Prostate gland (tissue), 2 donors: Measurements from ENCODE around the gene GRIN3B. TPM values are rescaled to one million over a fixed set of nuclear protein-coding genes. Genes with fewer than 3 reads are reported as not detected.

Experiments
- DNase-seq: peaks from one replicate; pipeline ENCODE4 v3.0.0-alpha.2; 2019; ENCODE audit warnings: low spot score
- H3K27ac ChIP-seq, 2 donors: fragments of 200-600 bp; sonication (generic); 2 replicates each; pipeline ENCODE4 v1.5.1; 2017 to 2019
- H3K27me3 ChIP-seq: fragments of 200-600 bp; sonication (generic); replicated peaks from 2 replicates; pipeline ENCODE4 v1.5.1; 2019; ENCODE audit not compliant: insufficient read depth
- H3K36me3 ChIP-seq, 2 donors: fragments of 200-600 bp; sonication (generic); 1 replicate in 1 of 2; 2 replicates in 1 of 2; pipeline versions ENCODE4 v1.5.1 to v1.8.1; 2017 to 2019
- H3K4me1 ChIP-seq: fragments of 200-600 bp; sonication (generic); replicated peaks from 2 replicates; pipeline ENCODE4 v1.5.1; 2019
- H3K4me3 ChIP-seq, 2 donors: fragments of 200-600 bp; sonication (generic); 2 replicates each; pipeline ENCODE4 v1.5.1; 2017 to 2019
- H3K9me3 ChIP-seq: fragments of 200-600 bp; sonication (generic); 2 replicates; pipeline ENCODE4 v1.5.1; 2017
- POLR2A ChIP-seq: fragments of 450-650 bp; IDR thresholded peaks from one replicate; pipeline ENCODE4 v1.6.1; 2016; ENCODE audit warnings: antibody characterized with exemption, mild to moderate bottlenecking
- POLR2AphosphoS5 ChIP-seq: sonication (generic); formaldehyde crosslinking; IDR thresholded peaks from one replicate; pipeline ENCODE4 v1.6.1; 2017; ENCODE audit warnings: antibody characterized with exemption
- WGBS: methylation state at CpG from one replicate; pipeline ENCODE4 v1.1.5; 2018; 5-methylcytosine and 5-hydroxymethylcytosine counted together
- intact Hi-C: fragments of 100-400 bp; cut with DNase I; formaldehyde crosslinking; loops from one replicate; pipeline ENCODE4 v1.14.2; 2022
- total RNA-seq, 2 donors: library from RNA; depleted of rRNA; stranded (reverse); fragments of >200 nt; gene quantifications; one replicate each; pipeline ENCODE4 v1.1.0, GENCODE V29; 2016
- TF ChIP-seq, protein P1 (sequence below), 4 experiments: fragments of 200-600 bp in 2 of 4; fragments of 450-650 bp in 2 of 4; sonication (generic) in 2 of 4; IDR thresholded peaks; 1 replicate in 3 of 4; 2 replicates in 1 of 4; pipeline ENCODE4 v1.5.1; 2016 to 2019; ENCODE audit warnings: antibody characterized with exemption in 4 of 4, mild to moderate bottlenecking in 2 of 4, moderate library complexity in 2 of 4

GRIN3B gene
- total RNA-seq, 2 donors from 2014 or later: 0.34 TPM; not detected in 1

GRCh38 chr19:1016647-1017114 is 16.5 kb downstream of the GRIN3B start:
- Histone ChIP-seq H3K4me1 (peaks cover 40% of the 10 kb centered on the region), H3K36me3 (peaks cover 4 to 6% of the 10 kb centered on the region in 2 donors)
- intact Hi-C loops: no loop called here

GRCh38 chr19:1017115-1017905 is 17.1 kb downstream of the GRIN3B start:
- peak overlapping the region in 1 of 2 donors; percentile 21 for H3K27ac ChIP-seq
- peaks cover 40% of the 10 kb centered on the region for H3K4me1 ChIP-seq
- TF ChIP-seq POLR2A (no peak), POLR2AphosphoS5 (no peak)
- TF ChIP-seq, protein P1, sequence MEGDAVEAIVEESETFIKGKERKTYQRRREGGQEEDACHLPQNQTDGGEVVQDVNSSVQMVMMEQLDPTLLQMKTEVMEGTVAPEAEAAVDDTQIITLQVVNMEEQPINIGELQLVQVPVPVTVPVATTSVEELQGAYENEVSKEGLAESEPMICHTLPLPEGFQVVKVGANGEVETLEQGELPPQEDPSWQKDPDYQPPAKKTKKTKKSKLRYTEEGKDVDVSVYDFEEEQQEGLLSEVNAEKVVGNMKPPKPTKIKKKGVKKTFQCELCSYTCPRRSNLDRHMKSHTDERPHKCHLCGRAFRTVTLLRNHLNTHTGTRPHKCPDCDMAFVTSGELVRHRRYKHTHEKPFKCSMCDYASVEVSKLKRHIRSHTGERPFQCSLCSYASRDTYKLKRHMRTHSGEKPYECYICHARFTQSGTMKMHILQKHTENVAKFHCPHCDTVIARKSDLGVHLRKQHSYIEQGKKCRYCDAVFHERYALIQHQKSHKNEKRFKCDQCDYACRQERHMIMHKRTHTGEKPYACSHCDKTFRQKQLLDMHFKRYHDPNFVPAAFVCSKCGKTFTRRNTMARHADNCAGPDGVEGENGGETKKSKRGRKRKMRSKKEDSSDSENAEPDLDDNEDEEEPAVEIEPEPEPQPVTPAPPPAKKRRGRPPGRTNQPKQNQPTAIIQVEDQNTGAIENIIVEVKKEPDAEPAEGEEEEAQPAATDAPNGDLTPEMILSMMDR (IDR thresholded peaks at IDR 0.05): no peak
- 54% methylated on average over 24 of the region's 24 CpGs for WGBS
- H3K4me3 ChIP-seq: no peak overlapping the region
- intact Hi-C loops: no loop called here
- DNase-seq: no peak
- no peaks in the 10 kb centered on the region for H3K27me3 ChIP-seq
- H3K9me3 ChIP-seq: no peaks in the 10 kb centered on the region
- H3K36me3 ChIP-seq: peaks cover 0 to 6% of the 10 kb centered on the region in 2 donors

More at GRCh38 chr19:1016647-1017114, 16.5 kb downstream of the GRIN3B start:
- Histone ChIP-seq H3K9me3 (no peaks in the 10 kb centered on the region), H3K27ac (no peak overlapping the region), H3K27me3 (no peaks in the 10 kb centered on the region), H3K4me3 (no peak overlapping the region)
- whole genome bisulfite sequencing: 44% methylated on average over 12 of the region's 12 CpGs
- no peak for DNase-seq
- TF ChIP-seq POLR2A: no peak
- no peak for TF ChIP-seq POLR2AphosphoS5
- TF ChIP-seq, protein P1 (IDR thresholded peaks at IDR 0.05): no peak

DNA sequence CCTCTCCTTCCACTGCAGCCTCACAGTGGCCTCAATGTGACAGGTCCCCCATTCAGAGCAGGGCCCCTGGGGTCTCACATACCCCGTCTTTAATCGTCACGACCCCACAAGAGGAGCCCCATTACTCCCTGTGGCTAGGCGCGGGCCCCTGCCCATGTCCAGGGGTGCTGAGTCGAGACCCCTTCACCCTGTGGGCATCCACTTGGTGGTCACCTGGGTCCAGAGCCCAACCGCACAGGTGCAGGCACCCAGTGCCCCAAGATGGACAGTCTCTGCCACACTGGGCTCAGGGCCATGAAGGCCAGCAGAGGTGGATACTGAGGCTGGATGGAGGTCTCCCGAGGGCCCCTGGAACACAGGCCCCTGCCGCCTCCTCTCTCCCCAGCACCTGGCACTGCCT is 17.7 kb downstream of the GRIN3B start:
- intact Hi-C loops: no loop called here
- H3K27ac ChIP-seq: no peak overlapping the region
- no peak for TF ChIP-seq POLR2AphosphoS5
- TF ChIP-seq, protein P1 (IDR thresholded peaks at IDR 0.05): no peak
- no peak for TF ChIP-seq POLR2A
- no peak for DNase-seq
- H3K4me1 ChIP-seq: peaks cover 40% of the 10 kb centered on the region
- 92% methylated on average over 8 of the region's 9 CpGs for WGBS
- peaks cover 0 to 1% of the 10 kb centered on the region in 2 donors for H3K36me3 ChIP-seq
- no peaks in the 10 kb centered on the region for H3K9me3 ChIP-seq
- H3K27me3 ChIP-seq: no peaks in the 10 kb centered on the region
- H3K4me3 ChIP-seq: no peak overlapping the region

GRCh38 chr19:1018393-1018792 is 18.2 kb downstream of the GRIN3B start:
- intact Hi-C loops: no loop called here
- TF ChIP-seq POLR2AphosphoS5 (no peak), POLR2A (no peak)
- TF ChIP-seq, protein P1 (IDR thresholded peaks at IDR 0.05): no peak
- Histone ChIP-seq H3K4me1 (peaks cover 40% of the 10 kb centered on the region), H3K36me3 (no peaks in the 10 kb centered on the region), H3K27ac (no peak overlapping the region), H3K27me3 (no peaks in the 10 kb centered on the region), H3K9me3 (no peaks in the 10 kb centered on the region), H3K4me3 (no peak overlapping the region)
- WGBS: 83% methylated on average over 5 of the region's 5 CpGs
- no peak for DNase-seq
